ENCODE data around the gene TPH1. TPM values are rescaled to one million over a fixed set of nuclear protein-coding genes. Genes with fewer than 3 reads are reported as not detected.

The TPH1 gene
- total and polyA plus RNA-seq, 9 of the 15 experiments (the other 6 are each of a cell fraction or from before 2014, with no cell fraction given) = 0.04 to 0.29 (median 0.17) TPM

DNA sequence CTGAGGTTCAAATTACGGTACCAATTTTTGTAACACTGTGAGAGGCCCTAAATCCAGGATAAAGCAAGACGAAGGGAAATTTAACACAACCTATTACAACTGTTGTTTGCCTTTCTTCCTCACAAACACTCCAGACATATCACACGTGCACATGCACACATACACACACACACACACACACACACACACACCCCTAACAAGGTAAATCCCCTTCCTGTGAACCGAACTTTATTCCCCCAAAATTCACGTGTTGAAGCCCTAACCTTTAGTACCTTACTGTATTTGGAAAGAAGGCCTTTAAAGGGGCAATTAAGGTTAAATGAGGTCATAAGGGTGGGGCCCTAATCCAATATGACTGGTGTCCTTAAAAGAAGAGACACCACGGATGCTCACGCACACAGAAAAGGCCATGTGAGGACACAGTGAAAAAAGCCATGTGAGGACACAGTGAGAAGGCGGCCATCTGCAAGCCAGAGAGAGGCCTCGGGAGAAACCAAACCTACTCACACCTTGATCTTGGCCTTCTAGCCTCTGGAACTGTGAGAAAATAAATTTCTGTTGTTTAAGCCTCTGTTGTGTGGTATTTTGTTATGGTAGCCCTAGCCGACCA lies 35.0 kb downstream of the TPH1 start (continued):
- TF ChIP-seq, protein P1, sequence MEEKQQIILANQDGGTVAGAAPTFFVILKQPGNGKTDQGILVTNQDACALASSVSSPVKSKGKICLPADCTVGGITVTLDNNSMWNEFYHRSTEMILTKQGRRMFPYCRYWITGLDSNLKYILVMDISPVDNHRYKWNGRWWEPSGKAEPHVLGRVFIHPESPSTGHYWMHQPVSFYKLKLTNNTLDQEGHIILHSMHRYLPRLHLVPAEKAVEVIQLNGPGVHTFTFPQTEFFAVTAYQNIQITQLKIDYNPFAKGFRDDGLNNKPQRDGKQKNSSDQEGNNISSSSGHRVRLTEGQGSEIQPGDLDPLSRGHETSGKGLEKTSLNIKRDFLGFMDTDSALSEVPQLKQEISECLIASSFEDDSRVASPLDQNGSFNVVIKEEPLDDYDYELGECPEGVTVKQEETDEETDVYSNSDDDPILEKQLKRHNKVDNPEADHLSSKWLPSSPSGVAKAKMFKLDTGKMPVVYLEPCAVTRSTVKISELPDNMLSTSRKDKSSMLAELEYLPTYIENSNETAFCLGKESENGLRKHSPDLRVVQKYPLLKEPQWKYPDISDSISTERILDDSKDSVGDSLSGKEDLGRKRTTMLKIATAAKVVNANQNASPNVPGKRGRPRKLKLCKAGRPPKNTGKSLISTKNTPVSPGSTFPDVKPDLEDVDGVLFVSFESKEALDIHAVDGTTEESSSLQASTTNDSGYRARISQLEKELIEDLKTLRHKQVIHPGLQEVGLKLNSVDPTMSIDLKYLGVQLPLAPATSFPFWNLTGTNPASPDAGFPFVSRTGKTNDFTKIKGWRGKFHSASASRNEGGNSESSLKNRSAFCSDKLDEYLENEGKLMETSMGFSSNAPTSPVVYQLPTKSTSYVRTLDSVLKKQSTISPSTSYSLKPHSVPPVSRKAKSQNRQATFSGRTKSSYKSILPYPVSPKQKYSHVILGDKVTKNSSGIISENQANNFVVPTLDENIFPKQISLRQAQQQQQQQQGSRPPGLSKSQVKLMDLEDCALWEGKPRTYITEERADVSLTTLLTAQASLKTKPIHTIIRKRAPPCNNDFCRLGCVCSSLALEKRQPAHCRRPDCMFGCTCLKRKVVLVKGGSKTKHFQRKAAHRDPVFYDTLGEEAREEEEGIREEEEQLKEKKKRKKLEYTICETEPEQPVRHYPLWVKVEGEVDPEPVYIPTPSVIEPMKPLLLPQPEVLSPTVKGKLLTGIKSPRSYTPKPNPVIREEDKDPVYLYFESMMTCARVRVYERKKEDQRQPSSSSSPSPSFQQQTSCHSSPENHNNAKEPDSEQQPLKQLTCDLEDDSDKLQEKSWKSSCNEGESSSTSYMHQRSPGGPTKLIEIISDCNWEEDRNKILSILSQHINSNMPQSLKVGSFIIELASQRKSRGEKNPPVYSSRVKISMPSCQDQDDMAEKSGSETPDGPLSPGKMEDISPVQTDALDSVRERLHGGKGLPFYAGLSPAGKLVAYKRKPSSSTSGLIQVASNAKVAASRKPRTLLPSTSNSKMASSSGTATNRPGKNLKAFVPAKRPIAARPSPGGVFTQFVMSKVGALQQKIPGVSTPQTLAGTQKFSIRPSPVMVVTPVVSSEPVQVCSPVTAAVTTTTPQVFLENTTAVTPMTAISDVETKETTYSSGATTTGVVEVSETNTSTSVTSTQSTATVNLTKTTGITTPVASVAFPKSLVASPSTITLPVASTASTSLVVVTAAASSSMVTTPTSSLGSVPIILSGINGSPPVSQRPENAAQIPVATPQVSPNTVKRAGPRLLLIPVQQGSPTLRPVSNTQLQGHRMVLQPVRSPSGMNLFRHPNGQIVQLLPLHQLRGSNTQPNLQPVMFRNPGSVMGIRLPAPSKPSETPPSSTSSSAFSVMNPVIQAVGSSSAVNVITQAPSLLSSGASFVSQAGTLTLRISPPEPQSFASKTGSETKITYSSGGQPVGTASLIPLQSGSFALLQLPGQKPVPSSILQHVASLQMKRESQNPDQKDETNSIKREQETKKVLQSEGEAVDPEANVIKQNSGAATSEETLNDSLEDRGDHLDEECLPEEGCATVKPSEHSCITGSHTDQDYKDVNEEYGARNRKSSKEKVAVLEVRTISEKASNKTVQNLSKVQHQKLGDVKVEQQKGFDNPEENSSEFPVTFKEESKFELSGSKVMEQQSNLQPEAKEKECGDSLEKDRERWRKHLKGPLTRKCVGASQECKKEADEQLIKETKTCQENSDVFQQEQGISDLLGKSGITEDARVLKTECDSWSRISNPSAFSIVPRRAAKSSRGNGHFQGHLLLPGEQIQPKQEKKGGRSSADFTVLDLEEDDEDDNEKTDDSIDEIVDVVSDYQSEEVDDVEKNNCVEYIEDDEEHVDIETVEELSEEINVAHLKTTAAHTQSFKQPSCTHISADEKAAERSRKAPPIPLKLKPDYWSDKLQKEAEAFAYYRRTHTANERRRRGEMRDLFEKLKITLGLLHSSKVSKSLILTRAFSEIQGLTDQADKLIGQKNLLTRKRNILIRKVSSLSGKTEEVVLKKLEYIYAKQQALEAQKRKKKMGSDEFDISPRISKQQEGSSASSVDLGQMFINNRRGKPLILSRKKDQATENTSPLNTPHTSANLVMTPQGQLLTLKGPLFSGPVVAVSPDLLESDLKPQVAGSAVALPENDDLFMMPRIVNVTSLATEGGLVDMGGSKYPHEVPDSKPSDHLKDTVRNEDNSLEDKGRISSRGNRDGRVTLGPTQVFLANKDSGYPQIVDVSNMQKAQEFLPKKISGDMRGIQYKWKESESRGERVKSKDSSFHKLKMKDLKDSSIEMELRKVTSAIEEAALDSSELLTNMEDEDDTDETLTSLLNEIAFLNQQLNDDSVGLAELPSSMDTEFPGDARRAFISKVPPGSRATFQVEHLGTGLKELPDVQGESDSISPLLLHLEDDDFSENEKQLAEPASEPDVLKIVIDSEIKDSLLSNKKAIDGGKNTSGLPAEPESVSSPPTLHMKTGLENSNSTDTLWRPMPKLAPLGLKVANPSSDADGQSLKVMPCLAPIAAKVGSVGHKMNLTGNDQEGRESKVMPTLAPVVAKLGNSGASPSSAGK (IDR thresholded peaks at IDR 0.05) = peak; percentile 82
- TF ChIP-seq ARNT (IDR thresholded peaks at IDR 0.05) = 0 out of 4 replicates have a peak, but pooled peaks of 1 of the 2 experiments have one; percentile 37
- TF ChIP-seq BCOR (IDR thresholded peaks at IDR 0.05) = peak; percentile 10; the same call in 1 of the 2 replicates
- TF ChIP-seq SREBF1 (IDR thresholded peaks at IDR 0.05; ENCODE audit: borderline replicate concordance, low read depth, low read length) = no peak
- no peak for TF ChIP-seq ZNF696 (CRISPR knock-in tag; conservative IDR thresholded peaks at IDR 0.05)
- TF ChIP-seq, protein P2, sequence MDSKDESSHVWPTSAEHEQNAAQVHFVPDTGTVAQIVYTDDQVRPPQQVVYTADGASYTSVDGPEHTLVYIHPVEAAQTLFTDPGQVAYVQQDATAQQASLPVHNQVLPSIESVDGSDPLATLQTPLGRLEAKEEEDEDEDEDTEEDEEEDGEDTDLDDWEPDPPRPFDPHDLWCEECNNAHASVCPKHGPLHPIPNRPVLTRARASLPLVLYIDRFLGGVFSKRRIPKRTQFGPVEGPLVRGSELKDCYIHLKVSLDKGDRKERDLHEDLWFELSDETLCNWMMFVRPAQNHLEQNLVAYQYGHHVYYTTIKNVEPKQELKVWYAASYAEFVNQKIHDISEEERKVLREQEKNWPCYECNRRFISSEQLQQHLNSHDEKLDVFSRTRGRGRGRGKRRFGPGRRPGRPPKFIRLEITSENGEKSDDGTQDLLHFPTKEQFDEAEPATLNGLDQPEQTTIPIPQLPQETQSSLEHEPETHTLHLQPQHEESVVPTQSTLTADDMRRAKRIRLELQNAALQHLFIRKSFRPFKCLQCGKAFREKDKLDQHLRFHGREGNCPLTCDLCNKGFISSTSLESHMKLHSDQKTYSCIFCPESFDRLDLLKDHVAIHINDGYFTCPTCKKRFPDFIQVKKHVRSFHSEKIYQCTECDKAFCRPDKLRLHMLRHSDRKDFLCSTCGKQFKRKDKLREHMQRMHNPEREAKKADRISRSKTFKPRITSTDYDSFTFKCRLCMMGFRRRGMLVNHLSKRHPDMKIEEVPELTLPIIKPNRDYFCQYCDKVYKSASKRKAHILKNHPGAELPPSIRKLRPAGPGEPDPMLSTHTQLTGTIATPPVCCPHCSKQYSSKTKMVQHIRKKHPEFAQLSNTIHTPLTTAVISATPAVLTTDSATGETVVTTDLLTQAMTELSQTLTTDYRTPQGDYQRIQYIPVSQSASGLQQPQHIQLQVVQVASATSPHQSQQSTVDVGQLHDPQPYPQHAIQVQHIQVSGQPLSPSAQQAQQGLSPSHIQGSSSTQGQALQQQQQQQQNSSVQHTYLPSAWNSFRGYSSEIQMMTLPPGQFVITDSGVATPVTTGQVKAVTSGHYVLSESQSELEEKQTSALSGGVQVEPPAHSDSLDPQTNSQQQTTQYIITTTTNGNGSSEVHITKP (IDR thresholded peaks at IDR 0.05; ENCODE audit: partially characterized antibody) = peak; percentile 35
- TF ChIP-seq ZNF589 (CRISPR knock-in tag; IDR thresholded peaks at IDR 0.05; ENCODE audit: low read depth) = no peak
- TF ChIP-seq RBBP5 (IDR thresholded peaks at IDR 0.05; ENCODE audit: borderline replicate concordance, insufficient read depth, low read length, poor library complexity, severe bottlenecking) = peak; percentile 25
- peak; percentile 65; the same call in 1 of the 2 replicates for TF ChIP-seq KLF1 (tag; IDR thresholded peaks at IDR 0.05)
- TF ChIP-seq, protein P3, sequence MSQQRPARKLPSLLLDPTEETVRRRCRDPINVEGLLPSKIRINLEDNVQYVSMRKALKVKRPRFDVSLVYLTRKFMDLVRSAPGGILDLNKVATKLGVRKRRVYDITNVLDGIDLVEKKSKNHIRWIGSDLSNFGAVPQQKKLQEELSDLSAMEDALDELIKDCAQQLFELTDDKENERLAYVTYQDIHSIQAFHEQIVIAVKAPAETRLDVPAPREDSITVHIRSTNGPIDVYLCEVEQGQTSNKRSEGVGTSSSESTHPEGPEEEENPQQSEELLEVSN (IDR thresholded peaks at IDR 0.05; ENCODE audit: borderline replicate concordance in 1 of 2, extremely low read depth in 1 of 2, insufficient read depth in 1 of 2, insufficient read length in 1 of 2, low read depth in 1 of 2, low read length in 1 of 2, poor library complexity in 1 of 2, severe bottlenecking in 1 of 2) = peak in 1 of 2 experiments; percentile 62
